ENCODE results near the gene CGNL1. TPM values are rescaled to one million over a fixed set of nuclear protein-coding genes. Genes with fewer than 3 reads are reported as not detected.
A peak's percentile ranks its signal among the peaks of the same experiment; 100 is the strongest.

Gene CGNL1
- total and polyA plus RNA-seq, 8 donors: 7.3 to 35.8 (median 24.2) TPM

DNA sequence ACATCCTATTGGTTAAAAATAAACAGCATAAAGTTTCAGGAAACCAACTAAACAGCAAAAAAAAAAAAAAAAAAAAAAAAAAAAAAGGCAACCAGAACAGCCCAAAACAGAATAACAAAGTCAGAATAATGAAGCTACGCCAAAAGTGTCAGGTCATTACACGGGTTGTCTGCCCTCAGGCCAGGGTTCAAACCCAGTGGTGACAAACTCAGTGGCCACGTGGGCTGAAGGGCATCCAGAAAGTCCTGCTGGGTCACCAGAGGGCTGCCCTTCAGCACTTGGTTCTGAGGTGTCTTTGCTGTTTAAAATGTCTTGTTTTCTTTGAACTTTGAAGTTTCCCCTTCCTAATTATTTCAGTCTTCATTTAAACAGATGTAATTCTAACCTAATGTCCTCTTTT is 61.3 kb downstream of the CGNL1 start:
- Histone ChIP-seq H3K36me3 (peaks cover 0 to under 1% (median 0%) of the 10 kb centered on the region in 3 donors), H3K4me1 (peaks cover 0 to 12% (median 4%) of the 10 kb centered on the region in 3 donors), H3K4me3 (no peak overlapping the region), H3K27ac (no peak overlapping the region), H3K27me3 (no peaks in the 10 kb centered on the region), H3K9me3 (no peaks in the 10 kb centered on the region)
- FAIRE-seq (no peak), DNase-seq (no peak), ATAC-seq (no peak)
- WGBS, 2 donors: 73 to 77% methylated on average over 3 of the region's 3 CpGs
- intact Hi-C loops (cut with DNase I): no loop called here
- TF ChIP-seq, protein P1, sequence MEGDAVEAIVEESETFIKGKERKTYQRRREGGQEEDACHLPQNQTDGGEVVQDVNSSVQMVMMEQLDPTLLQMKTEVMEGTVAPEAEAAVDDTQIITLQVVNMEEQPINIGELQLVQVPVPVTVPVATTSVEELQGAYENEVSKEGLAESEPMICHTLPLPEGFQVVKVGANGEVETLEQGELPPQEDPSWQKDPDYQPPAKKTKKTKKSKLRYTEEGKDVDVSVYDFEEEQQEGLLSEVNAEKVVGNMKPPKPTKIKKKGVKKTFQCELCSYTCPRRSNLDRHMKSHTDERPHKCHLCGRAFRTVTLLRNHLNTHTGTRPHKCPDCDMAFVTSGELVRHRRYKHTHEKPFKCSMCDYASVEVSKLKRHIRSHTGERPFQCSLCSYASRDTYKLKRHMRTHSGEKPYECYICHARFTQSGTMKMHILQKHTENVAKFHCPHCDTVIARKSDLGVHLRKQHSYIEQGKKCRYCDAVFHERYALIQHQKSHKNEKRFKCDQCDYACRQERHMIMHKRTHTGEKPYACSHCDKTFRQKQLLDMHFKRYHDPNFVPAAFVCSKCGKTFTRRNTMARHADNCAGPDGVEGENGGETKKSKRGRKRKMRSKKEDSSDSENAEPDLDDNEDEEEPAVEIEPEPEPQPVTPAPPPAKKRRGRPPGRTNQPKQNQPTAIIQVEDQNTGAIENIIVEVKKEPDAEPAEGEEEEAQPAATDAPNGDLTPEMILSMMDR (IDR thresholded peaks at IDR 0.05): no peak

DNA sequence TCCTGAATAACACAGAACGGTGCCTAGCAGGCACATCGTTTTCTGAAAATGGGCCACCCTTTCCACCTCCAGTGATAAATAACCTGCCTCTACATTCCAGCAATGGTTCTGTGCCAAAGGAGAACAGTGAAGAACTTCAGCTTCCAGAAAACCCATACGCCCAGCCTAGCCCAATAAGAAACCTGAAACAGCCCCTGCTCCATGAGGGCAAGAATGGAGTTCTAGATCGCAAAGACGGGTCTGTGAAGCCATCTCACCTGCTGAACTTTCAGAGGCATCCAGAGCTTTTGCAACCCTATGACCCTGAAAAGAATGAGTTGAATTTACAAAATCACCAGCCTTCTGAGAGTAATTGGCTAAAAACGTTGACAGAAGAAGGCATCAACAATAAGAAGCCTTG is 61.9 kb downstream of the CGNL1 start:
- H3K27ac ChIP-seq: no peak overlapping the region
- FAIRE-seq: no peak
- no peak for DNase-seq
- intact Hi-C loops (cut with DNase I): no loop called here
- H3K4me1 ChIP-seq: peaks cover 0 to 12% (median 4%) of the 10 kb centered on the region in 3 donors
- H3K36me3 ChIP-seq: peaks cover 0 to 7% (median 0%) of the 10 kb centered on the region in 3 donors
- H3K27me3 ChIP-seq: no peaks in the 10 kb centered on the region
- no peaks in the 10 kb centered on the region for H3K9me3 ChIP-seq
- ATAC-seq: no peak
- TF ChIP-seq, protein P1 (IDR thresholded peaks at IDR 0.05): no peak
- WGBS, 2 donors: 75 to 87% methylated on average over 6 of the region's 6 CpGs
- H3K4me3 ChIP-seq: no peak overlapping the region

DNA sequence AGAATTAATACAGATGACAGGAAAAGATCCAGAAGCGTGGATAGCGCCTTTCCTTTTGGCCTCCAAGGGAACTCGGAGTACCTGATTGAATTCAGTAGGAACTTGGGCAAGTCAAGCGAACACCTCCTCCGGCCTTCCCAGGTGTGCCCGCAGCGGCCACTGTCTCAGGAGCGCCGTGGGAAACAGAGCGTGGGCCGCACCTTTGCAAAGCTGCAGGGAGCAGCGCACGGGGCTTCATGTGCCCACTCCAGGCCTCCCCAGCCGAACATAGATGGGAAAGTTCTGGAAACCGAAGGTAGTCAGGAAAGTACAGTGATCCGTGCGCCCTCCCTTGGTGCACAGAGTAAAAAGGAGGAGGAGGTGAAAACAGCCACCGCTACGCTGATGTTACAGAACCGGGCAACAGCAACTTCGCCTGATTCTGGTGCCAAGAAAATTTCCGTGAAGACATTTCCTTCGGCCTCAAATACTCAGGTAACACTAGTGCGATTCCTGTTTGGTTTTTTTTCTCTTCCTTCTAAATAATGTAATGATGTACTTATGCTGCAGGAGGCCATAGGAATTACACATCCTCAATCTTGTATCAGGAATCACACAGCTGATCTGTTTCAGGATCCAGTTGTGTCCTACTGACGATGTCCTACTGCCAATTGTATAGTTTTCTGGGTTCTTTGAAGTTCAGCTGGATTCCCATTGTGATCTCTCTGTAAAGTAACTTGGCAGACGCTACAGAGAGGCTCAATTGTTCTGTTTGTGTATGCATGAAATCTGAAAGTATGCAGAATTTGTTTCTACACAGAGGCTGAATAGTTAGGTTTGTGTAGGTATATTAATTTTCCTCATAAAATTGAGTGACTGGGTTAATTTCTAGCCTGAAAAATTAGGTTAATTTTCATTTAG is 63.1 kb downstream of the CGNL1 start:
- intact Hi-C loops (cut with DNase I): no loop called here
- no peak overlapping the region for H3K4me3 ChIP-seq
- H3K36me3 ChIP-seq: peaks cover 0 to 9% (median 0%) of the 10 kb centered on the region in 3 donors
- FAIRE-seq (no peak), DNase-seq (no peak), ATAC-seq (no peak)
- no peaks in the 10 kb centered on the region for H3K9me3 ChIP-seq
- peaks cover 0 to 12% (median 4%) of the 10 kb centered on the region in 3 donors for H3K4me1 ChIP-seq
- TF ChIP-seq, protein P1 (IDR thresholded peaks at IDR 0.05): no peak
- no peaks in the 10 kb centered on the region for H3K27me3 ChIP-seq
- 93 to 97% methylated on average over 26 of the region's 26 CpGs for WGBS, 2 donors
- H3K27ac ChIP-seq: no peak overlapping the region

DNA sequence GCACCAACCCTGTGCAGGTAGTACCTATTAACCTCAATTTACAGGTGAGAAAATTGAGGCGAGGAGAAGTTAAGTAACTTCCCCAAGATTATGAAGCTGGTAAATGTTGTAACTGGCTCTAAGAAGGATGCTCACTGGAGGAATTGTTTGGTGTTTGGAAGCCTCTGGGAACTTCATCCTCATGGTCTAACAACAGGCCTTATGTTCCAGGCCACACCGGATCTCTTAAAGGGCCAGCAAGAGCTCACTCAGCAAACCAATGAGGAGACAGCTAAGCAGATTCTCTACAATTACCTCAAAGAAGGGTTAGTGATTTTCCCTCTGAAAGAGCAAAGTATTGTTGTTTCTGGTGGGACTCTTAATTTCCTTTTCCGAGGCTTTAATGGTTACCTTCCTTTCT is 63.9 kb downstream of the CGNL1 start:
- H3K27ac ChIP-seq: peak overlapping the region in 2 of 4 donors; percentile 40 to 66
- 86 to 88% methylated on average over 3 of the region's 3 CpGs for WGBS, 2 donors
- no peak for FAIRE-seq
- DNase-seq: no peak
- TF ChIP-seq, protein P1 (IDR thresholded peaks at IDR 0.05): no peak
- H3K4me3 ChIP-seq: no peak overlapping the region
- ATAC-seq: no peak
- peaks cover 0 to 9% (median 0%) of the 10 kb centered on the region in 3 donors for H3K36me3 ChIP-seq
- H3K27me3 ChIP-seq: no peaks in the 10 kb centered on the region
- H3K9me3 ChIP-seq: no peaks in the 10 kb centered on the region
- intact Hi-C loops (cut with DNase I): no loop called here
- H3K4me1 ChIP-seq: peaks cover 4 to 17% (median 5%) of the 10 kb centered on the region in 3 donors

DNA sequence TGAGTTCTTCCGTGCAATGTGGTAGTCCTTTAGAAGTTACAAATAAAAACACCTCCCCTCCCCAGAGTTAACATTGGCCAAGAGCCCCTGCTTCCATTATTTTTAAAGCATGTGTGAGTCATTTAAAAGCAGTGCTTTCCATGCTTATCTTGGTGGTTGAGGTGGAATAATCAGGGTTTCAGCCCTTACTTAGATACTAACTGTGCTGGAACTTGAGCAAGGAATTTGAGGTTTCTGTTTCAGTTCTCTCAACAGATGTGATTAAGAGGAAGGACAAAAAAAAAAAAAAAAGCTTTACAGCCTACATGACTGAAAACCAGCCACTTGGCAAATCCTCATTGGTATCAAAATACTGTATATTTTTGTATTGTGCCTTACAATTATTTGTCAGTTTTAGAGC is 64.5 kb downstream of the CGNL1 start:
- Histone ChIP-seq H3K27ac (peak overlapping the region in 2 of 4 donors; percentile 40 to 66), H3K9me3 (no peaks in the 10 kb centered on the region), H3K27me3 (no peaks in the 10 kb centered on the region), H3K36me3 (peaks cover 0 to 9% (median 0%) of the 10 kb centered on the region in 3 donors), H3K4me3 (no peak overlapping the region), H3K4me1 (peaks cover 8 to 18% (median 9%) of the 10 kb centered on the region in 3 donors)
- 25 to 67% methylated on average over 1 of the region's 1 CpG for WGBS, 2 donors
- ATAC-seq (peak; percentile 65 to 86 (median 82)), DNase-seq (no peak), FAIRE-seq (no peak)
- TF ChIP-seq, protein P1 (IDR thresholded peaks at IDR 0.05): no peak
- intact Hi-C loops (cut with DNase I): no loop called here
